ENCODE data around the gene DDX24.

DDX24 gene

DNA sequence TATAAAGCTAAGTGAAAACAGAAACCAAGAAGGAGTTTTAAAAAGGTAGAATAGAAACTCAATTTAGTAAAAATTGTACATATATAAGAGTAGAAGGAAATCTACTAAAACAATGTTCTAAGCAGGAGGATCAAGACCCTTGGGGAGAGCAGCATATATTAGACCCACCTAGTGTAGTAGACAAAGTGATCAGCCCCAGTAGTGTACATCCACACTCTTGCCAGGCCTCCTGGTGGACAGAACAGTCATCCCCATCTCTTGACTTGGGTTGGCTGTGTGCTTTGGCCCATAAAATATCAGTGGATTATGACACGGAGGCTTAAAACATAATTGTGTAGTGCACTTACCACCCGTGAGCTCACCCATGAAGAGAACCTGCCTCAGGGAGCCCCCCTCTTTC is 65.8 kb downstream of the DDX24 start:
- Histone ChIP-seq H3K4me1 (ENCODE audit: control insufficient read depth, insufficient read depth, low read length) (no peaks in the 10 kb centered on the region), H3K9me3 (ENCODE audit: control insufficient read depth, low read length) (peaks cover 6% of the 10 kb centered on the region), H3K27me3 (replicated peaks; ENCODE audit: control insufficient read depth, insufficient read depth, low read length) (peaks cover 33% of the 10 kb centered on the region), H3K36me3 (ENCODE audit: control insufficient read depth, insufficient read depth, low read length, severe bottlenecking) (no peaks in the 10 kb centered on the region), H3K9ac (ENCODE audit: low read length) (no peak overlapping the region), H3K4me3 (ENCODE audit: low read length) (no peak overlapping the region)
- DNase-seq (ENCODE audit: low read depth): no peak

DNA sequence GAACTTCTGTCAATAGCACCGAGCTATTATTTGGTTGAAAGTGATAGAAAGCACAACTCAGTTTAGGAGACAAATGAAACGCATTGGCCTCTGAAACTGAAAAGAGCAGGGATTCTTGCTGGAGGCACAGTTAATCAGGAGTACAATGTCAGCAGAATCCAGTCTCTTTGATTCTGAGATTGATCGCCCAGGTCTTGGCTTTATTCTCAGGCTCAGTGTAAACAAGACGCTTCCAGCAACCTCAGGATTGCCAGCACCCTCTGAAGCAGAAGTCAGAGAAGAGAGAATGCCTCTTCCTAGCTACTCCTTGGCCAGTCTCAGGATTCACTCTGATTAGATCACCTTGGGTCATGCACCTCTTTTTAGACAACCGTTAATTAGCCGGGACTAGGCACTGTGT is 66.6 kb downstream of the DDX24 start:
- H3K9me3 ChIP-seq (ENCODE audit: control insufficient read depth, low read length): peaks cover 6% of the 10 kb centered on the region
- H3K27me3 ChIP-seq (replicated peaks; ENCODE audit: control insufficient read depth, insufficient read depth, low read length): peaks cover 33% of the 10 kb centered on the region
- H3K36me3 ChIP-seq (ENCODE audit: control insufficient read depth, insufficient read depth, low read length, severe bottlenecking): no peaks in the 10 kb centered on the region
- H3K9ac ChIP-seq (ENCODE audit: low read length): no peak overlapping the region
- no peak overlapping the region for H3K4me3 ChIP-seq (ENCODE audit: low read length)
- no peaks in the 10 kb centered on the region for H3K4me1 ChIP-seq (ENCODE audit: control insufficient read depth, insufficient read depth, low read length)
- DNase-seq (ENCODE audit: low read depth): no peak

DNA sequence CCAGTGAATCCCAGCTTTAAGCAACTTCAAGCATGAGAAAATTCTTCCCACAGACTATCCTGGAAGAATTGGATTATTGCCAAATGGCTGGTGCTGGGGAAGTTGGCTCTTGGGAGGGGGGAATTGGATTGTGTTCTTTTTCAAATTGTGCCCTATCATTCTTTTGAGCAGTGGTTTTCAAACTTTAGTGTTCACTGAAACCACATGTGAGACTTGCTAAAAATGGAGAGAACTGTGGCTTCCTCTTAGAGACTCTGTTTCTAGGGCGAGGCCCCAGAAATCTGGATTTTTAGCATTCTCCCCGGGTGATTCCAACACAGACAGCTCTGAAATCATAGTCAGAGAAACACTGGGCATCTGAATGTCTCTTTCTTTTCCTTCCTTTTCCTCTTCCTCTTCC is 69.2 kb downstream of the DDX24 start:
- H3K4me3 ChIP-seq (ENCODE audit: low read length): no peak overlapping the region
- no peaks in the 10 kb centered on the region for H3K36me3 ChIP-seq (ENCODE audit: control insufficient read depth, insufficient read depth, low read length, severe bottlenecking)
- peak; percentile 62 for DNase-seq (ENCODE audit: low read depth)
- no peak overlapping the region for H3K9ac ChIP-seq (ENCODE audit: low read length)
- peaks cover 33% of the 10 kb centered on the region for H3K27me3 ChIP-seq (replicated peaks; ENCODE audit: control insufficient read depth, insufficient read depth, low read length)
- peaks cover 6% of the 10 kb centered on the region for H3K9me3 ChIP-seq (ENCODE audit: control insufficient read depth, low read length)
- no peaks in the 10 kb centered on the region for H3K4me1 ChIP-seq (ENCODE audit: control insufficient read depth, insufficient read depth, low read length)

DNA sequence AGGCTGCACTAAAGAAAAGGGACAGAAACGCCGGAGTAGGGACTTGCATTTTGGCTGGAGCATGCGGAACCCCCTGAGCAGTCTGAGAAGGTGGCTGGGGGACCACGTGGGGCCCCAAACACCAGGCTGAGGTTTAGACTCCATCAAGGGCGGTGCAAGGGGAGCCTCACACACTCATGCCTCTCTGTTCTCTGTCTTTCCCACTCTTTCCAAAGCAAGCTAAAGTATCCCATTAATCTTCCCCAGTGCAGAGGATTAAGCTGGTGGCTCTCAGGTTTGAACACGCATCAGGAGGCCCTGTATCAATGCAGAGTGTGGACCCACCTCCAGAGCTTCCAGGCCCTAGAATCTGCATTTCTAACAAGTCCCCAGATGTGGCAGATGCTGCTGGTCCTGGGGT is 70.4 kb downstream of the DDX24 start:
- Histone ChIP-seq H3K27me3 (replicated peaks; ENCODE audit: control insufficient read depth, insufficient read depth, low read length) (peaks cover 28% of the 10 kb centered on the region), H3K4me3 (ENCODE audit: low read length) (no peak overlapping the region), H3K36me3 (ENCODE audit: control insufficient read depth, insufficient read depth, low read length, severe bottlenecking) (no peaks in the 10 kb centered on the region), H3K4me1 (ENCODE audit: control insufficient read depth, insufficient read depth, low read length) (no peaks in the 10 kb centered on the region), H3K9me3 (ENCODE audit: control insufficient read depth, low read length) (peaks cover 5% of the 10 kb centered on the region), H3K9ac (ENCODE audit: low read length) (no peak overlapping the region)
- DNase-seq (ENCODE audit: low read depth): no peak

DNA sequence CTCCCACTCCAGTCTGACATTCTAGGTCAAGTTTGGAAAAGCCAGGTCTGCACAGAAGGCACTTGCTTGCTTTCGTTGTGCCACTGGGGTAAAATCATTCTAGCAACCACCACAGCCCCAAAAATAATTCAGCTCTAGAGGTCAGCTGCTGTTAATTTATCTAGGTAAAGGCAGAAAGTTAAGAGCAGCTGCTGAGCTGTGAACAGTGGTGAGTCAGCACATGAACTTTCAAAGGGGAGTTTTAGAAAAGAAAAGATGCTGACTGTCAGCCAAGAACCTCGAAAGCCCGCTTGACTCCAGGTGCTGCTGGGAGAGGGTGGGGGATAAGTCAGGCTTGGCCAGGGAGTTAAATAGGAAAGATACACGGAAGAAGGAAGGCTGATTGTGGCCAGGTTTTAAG is 71.2 kb downstream of the DDX24 start:
- Histone ChIP-seq H3K4me3 (ENCODE audit: low read length) (no peak overlapping the region), H3K36me3 (ENCODE audit: control insufficient read depth, insufficient read depth, low read length, severe bottlenecking) (no peaks in the 10 kb centered on the region), H3K27me3 (replicated peaks; ENCODE audit: control insufficient read depth, insufficient read depth, low read length) (peaks cover 37% of the 10 kb centered on the region), H3K9ac (ENCODE audit: low read length) (no peak overlapping the region), H3K9me3 (ENCODE audit: control insufficient read depth, low read length) (no peaks in the 10 kb centered on the region), H3K4me1 (ENCODE audit: control insufficient read depth, insufficient read depth, low read length) (no peaks in the 10 kb centered on the region)
- peak; percentile 64 for DNase-seq (ENCODE audit: low read depth)

DNA sequence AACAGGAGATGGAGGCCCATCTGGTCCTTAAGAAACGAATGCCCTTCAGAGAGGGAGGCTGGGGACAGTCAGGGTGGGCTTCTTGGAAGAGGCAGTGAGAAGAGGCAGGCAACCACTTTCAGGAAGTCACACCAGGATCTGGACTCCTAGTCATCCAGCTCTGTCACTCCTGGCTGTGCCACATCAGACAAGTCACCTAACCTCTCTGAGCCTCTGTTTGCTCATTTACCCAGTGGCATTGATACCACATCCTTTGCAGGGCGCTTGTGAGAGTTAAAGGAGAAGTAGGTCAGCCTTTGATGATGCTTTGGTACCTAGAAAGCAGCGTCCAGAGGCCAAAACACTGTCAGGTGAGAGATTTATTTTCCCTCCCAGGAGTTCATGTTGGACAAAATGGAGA is 72.8 kb downstream of the DDX24 start:
- no peak overlapping the region for H3K4me3 ChIP-seq (ENCODE audit: low read length)
- H3K27me3 ChIP-seq (replicated peaks; ENCODE audit: control insufficient read depth, insufficient read depth, low read length): peaks cover 50% of the 10 kb centered on the region
- no peaks in the 10 kb centered on the region for H3K4me1 ChIP-seq (ENCODE audit: control insufficient read depth, insufficient read depth, low read length)
- no peak overlapping the region for H3K9ac ChIP-seq (ENCODE audit: low read length)
- no peak for DNase-seq (ENCODE audit: low read depth)
- H3K36me3 ChIP-seq (ENCODE audit: control insufficient read depth, insufficient read depth, low read length, severe bottlenecking): no peaks in the 10 kb centered on the region
- no peaks in the 10 kb centered on the region for H3K9me3 ChIP-seq (ENCODE audit: control insufficient read depth, low read length)

DNA sequence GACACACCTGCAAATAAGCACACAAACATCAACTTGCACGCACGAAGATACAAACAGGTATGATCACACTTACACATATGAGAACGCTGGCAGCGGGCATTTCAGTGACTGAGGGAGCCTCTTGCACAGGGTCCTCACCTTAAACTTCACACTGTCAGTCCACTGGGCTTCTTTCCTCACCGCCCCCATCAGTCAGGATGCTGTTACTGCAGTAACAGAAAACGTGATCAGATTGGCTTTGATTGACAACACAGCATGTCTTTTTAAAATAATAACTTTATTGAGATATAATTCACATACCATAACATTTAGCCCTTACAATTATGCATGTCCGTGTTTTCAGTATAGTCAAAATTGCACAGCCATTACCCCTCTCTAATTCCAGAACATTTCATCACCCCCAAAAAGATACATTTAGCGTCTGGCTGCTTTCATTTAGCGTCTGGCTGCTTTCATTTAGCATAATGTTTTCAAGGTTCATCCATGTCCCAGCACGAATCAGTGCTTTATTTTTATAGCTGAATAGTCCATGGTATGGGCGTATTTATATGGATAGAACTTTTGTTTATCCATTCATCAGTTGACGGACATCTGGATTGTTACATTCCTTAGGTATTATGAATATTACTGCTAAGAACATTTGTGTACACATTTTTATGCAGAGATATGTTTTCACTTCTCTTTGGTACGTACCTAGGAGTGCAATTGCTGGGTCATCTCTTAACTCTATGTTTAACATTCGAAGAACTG is 75.5 kb downstream of the DDX24 start:
- H3K4me1 ChIP-seq (ENCODE audit: control insufficient read depth, insufficient read depth, low read length): no peaks in the 10 kb centered on the region
- no peaks in the 10 kb centered on the region for H3K36me3 ChIP-seq (ENCODE audit: control insufficient read depth, insufficient read depth, low read length, severe bottlenecking)
- DNase-seq (ENCODE audit: low read depth): peak; percentile 39
- H3K9me3 ChIP-seq (ENCODE audit: control insufficient read depth, low read length): no peaks in the 10 kb centered on the region
- H3K4me3 ChIP-seq (ENCODE audit: low read length): no peak overlapping the region
- H3K27me3 ChIP-seq (replicated peaks; ENCODE audit: control insufficient read depth, insufficient read depth, low read length): peaks cover 54% of the 10 kb centered on the region
- no peak overlapping the region for H3K9ac ChIP-seq (ENCODE audit: low read length)

DNA sequence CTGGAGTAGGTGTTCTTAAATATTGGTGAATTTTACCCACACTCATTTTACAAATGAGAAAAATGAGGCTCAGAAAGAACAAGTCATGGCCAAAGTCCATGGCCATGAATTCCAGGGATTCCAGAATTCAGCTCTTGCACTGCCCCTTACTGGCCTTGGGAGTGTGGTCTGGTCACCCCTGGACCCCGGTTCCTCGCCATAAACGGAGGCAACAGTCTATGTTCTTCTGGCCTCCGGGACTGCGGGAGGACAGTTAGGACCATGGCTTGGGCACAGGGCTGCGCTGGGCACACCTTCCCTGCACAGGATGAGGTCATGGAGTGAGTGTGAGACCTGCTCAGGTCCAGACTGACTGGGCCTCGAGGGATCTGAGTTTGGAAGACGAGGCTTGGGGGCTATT is 77.0 kb downstream of the DDX24 start:
- Histone ChIP-seq H3K4me3 (ENCODE audit: low read length) (no peak overlapping the region), H3K36me3 (ENCODE audit: control insufficient read depth, insufficient read depth, low read length, severe bottlenecking) (no peaks in the 10 kb centered on the region), H3K4me1 (ENCODE audit: control insufficient read depth, insufficient read depth, low read length) (no peaks in the 10 kb centered on the region), H3K9me3 (ENCODE audit: control insufficient read depth, low read length) (no peaks in the 10 kb centered on the region), H3K9ac (ENCODE audit: low read length) (no peak overlapping the region), H3K27me3 (replicated peaks; ENCODE audit: control insufficient read depth, insufficient read depth, low read length) (peaks cover 65% of the 10 kb centered on the region)
- DNase-seq (ENCODE audit: low read depth): no peak

DNA sequence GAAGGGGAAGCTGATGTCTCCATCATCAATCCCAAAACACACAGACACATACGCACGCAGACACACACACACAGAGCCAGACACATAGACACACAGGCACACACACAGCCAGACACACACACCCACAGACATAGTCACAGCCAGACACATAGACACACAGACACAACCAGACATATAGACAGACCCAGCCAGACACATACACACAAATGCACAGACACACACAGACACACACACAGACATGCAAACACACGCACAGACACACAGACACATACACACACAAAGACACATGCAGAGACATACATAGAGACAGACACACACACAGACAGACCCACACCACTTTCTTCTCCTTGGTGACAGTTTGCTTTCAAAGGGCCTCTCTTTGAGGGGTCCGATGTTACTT is 77.6 kb downstream of the DDX24 start:
- no peaks in the 10 kb centered on the region for H3K9me3 ChIP-seq (ENCODE audit: control insufficient read depth, low read length)
- DNase-seq (ENCODE audit: low read depth): no peak
- no peak overlapping the region for H3K4me3 ChIP-seq (ENCODE audit: low read length)
- H3K4me1 ChIP-seq (ENCODE audit: control insufficient read depth, insufficient read depth, low read length): no peaks in the 10 kb centered on the region
- H3K9ac ChIP-seq (ENCODE audit: low read length): no peak overlapping the region
- peaks cover 61% of the 10 kb centered on the region for H3K27me3 ChIP-seq (replicated peaks; ENCODE audit: control insufficient read depth, insufficient read depth, low read length)
- no peaks in the 10 kb centered on the region for H3K36me3 ChIP-seq (ENCODE audit: control insufficient read depth, insufficient read depth, low read length, severe bottlenecking)

DNA sequence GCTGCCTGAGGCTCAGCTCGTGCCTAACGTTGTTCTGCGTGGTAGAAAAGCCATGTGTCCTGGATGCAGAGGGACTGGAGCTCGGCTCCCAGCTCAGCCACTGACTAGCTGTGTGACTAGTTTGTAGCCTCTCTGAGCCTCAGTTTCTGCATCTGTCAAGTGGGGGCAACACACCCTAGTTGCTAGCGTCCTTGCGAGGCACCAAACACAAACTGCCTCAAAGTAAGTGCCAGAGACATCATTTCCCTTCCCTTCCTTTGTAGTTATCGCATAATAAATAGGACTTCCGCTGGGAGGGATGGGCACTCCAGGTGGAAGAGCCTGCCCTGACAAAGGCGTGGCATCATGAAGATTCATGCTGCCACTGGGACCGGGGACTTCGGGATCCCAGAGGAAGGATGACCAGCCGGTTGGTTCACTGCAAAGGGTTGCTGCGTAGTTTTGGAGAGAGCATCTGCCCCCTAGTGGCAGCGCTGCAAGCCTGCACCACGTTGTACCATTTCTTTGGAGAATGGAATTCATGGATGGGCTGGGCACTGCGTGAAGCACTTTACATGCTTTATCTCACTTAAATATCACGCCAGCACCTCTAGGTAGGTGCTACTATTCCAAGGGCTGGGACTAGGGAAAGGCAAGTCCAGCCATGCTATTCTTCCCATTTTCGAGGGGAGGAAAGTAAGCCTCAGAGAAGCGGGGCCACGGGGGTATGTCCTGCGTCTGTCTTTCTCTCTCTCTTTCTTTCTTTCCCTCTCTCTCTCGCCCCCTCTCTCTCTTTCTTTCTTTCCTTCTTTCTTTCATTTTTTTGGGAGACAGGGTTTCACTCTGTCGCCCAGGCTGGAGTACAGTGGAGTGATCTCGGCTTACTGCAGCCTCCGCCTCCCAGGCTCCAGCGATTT is 79.3 kb downstream of the DDX24 start:
- Histone ChIP-seq H3K4me3 (ENCODE audit: low read length) (no peak overlapping the region), H3K9me3 (ENCODE audit: control insufficient read depth, low read length) (no peaks in the 10 kb centered on the region), H3K4me1 (ENCODE audit: control insufficient read depth, insufficient read depth, low read length) (no peaks in the 10 kb centered on the region), H3K9ac (ENCODE audit: low read length) (no peak overlapping the region), H3K36me3 (ENCODE audit: control insufficient read depth, insufficient read depth, low read length, severe bottlenecking) (no peaks in the 10 kb centered on the region), H3K27me3 (replicated peaks; ENCODE audit: control insufficient read depth, insufficient read depth, low read length) (peaks cover 62% of the 10 kb centered on the region)
- peak; percentile 91 for DNase-seq (ENCODE audit: low read depth)

DNA sequence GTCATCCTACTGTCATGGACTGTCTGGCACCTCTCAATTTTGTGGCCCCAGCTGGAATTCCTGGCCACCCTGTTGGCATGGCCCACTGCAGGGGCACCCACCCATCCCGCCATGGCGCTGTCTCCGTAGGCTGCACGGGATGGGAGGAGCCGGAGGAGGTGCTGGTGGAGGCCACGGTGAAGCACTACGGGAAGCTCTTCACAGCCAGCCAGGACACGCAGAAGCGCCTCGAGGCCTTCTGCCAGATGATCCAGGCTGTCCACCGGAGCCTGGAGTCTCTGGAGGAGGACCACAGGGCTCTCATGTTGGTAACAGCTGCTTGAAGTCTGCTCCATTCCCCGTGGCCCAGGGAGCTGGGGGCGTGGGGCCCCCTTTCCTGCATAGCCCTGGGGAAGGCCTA is 80.0 kb downstream of the DDX24 start:
- Histone ChIP-seq H3K9ac (ENCODE audit: low read length) (no peak overlapping the region), H3K27me3 (replicated peaks; ENCODE audit: control insufficient read depth, insufficient read depth, low read length) (peaks cover 63% of the 10 kb centered on the region), H3K4me1 (ENCODE audit: control insufficient read depth, insufficient read depth, low read length) (no peaks in the 10 kb centered on the region), H3K36me3 (ENCODE audit: control insufficient read depth, insufficient read depth, low read length, severe bottlenecking) (no peaks in the 10 kb centered on the region), H3K9me3 (ENCODE audit: control insufficient read depth, low read length) (no peaks in the 10 kb centered on the region), H3K4me3 (ENCODE audit: low read length) (no peak overlapping the region)
- no peak for DNase-seq (ENCODE audit: low read depth)

All from adipocyte (in vitro differentiated cells).